Fibroblast of pulmonary artery (primary cell): ENCODE measurements around the gene ATN1.

Source experiments
- DNase-seq: peaks from one replicate; pipeline ENCODE4 v3.0.0-alpha.2; 2010; ENCODE audit warnings: low read depth
- H3K4me3 ChIP-seq: replicated peaks from 2 replicates; pipeline ENCODE4 v1.5.1; 2011; ENCODE audit warnings: low read depth, mild to moderate bottlenecking, control low read depth, low read length, moderate library complexity
- CTCF ChIP-seq: IDR thresholded peaks from 2 replicates; pipeline ENCODE4 v1.5.1; 2011; ENCODE audit warnings: mild to moderate bottlenecking, control low read depth, low read length, inconsistent platforms; ENCODE audit errors: missing control alignments

ATN1 gene

GRCh38 chr12:6909421-6910145 lies 18.2 kb upstream of the ATN1 start:
- DNase-seq: no peak
- H3K4me3 ChIP-seq: no peak overlapping the region
- TF ChIP-seq CTCF: no peak

GRCh38 chr12:6912164-6912935 lies 15.4 kb upstream of the ATN1 start:
- DNase-seq: no peak
- TF ChIP-seq CTCF: no peak
- H3K4me3 ChIP-seq: no peak overlapping the region

- TF ChIP-seq CTCF: no peak
- DNase-seq: peak; percentile 47
- H3K4me3 ChIP-seq: peak within 1 kb of the TSS; percentile 67
Observed at GRCh38 chr12:6914246-6914946, 13.4 kb upstream of the ATN1 start, which contains the start of gene ENO2. TSS of gene ENO2 (plus strand) at chr12:6914580. CDS start at chr12:6915833, 1,253 bp downstream.

- no peak for DNase-seq
- H3K4me3 ChIP-seq: peak overlapping the region; percentile 67
- TF ChIP-seq CTCF: no peak
Observed at GRCh38 chr12:6914947-6915788, 12.6 kb upstream of the ATN1 start.

- no peak for TF ChIP-seq CTCF
- no peak overlapping the region for H3K4me3 ChIP-seq
- DNase-seq: no peak
Observed at GRCh38 chr12:6915789-6916285, 11.9 kb upstream of the ATN1 start.
